Suprapubic skin (tissue), 4 donors: ENCODE results near the gene EPAS1. TPM values are rescaled to one million over a fixed set of nuclear protein-coding genes. Genes with fewer than 3 reads are reported as not detected.

Source experiments
- DNase-seq, 2 donors: peaks; one replicate each; pipeline ENCODE4 v3.0.0-alpha.2; 2019; ENCODE audit warnings: low spot score in 2 of 2
- H3K27ac ChIP-seq: fragments of 200-600 bp; sonication (generic); one replicate; pipeline ENCODE4 v1.5.1; 2019
- H3K27me3 ChIP-seq: fragments of 200-600 bp; sonication (generic); one replicate; pipeline ENCODE4 v1.5.1; 2019
- H3K36me3 ChIP-seq: fragments of 200-600 bp; sonication (generic); one replicate; pipeline ENCODE4 v1.5.1; 2019
- H3K4me1 ChIP-seq: fragments of 200-600 bp; sonication (generic); one replicate; pipeline ENCODE4 v1.5.1; 2019
- H3K4me3 ChIP-seq: fragments of 200-600 bp; sonication (generic); one replicate; pipeline ENCODE4 v1.5.1; 2019; ENCODE audit warnings: mild to moderate bottlenecking
- H3K9me3 ChIP-seq: fragments of 200-600 bp; sonication (generic); one replicate; pipeline ENCODE4 v1.5.1; 2019
- CTCF ChIP-seq, 2 donors: fragments of 200-600 bp in 1 of 2; fragments of 450-650 bp in 1 of 2; sonication (generic) in 1 of 2; IDR thresholded peaks; one replicate each; pipeline ENCODE4 v1.5.1; 2016 to 2019; ENCODE audit warnings: antibody characterized with exemption in 2 of 2, mild to moderate bottlenecking in 1 of 2, moderate library complexity in 1 of 2
- EP300 ChIP-seq: sonication (generic); formaldehyde crosslinking; IDR thresholded peaks from one replicate; pipeline ENCODE4 v1.6.1; 2017; ENCODE audit warnings: antibody characterized with exemption
- POLR2A ChIP-seq, 2 donors: fragments of 450-650 bp; IDR thresholded peaks; one replicate each; pipeline ENCODE4 v1.6.1; 2017; ENCODE audit warnings: antibody characterized with exemption in 2 of 2, mild to moderate bottlenecking in 2 of 2, moderate library complexity in 2 of 2
- POLR2AphosphoS5 ChIP-seq, 3 donors: sonication (generic); formaldehyde crosslinking; IDR thresholded peaks; one replicate each; pipeline ENCODE4 v1.6.1; 2017; ENCODE audit warnings: antibody characterized with exemption in 3 of 3
- WGBS: methylation state at CpG from one replicate; pipeline ENCODE4 v1.1.5; 2018; 5-methylcytosine and 5-hydroxymethylcytosine counted together
- total RNA-seq, 4 donors: library from RNA; depleted of rRNA; stranded (reverse); fragments of >200 nt; gene quantifications; one replicate each; pipeline ENCODE4 v1.1.0, GENCODE V29; 2016

Gene EPAS1
- total RNA-seq, result 100 to 1,000 TPM; 110 to 271 (median 142) TPM

GRCh38 chr2:46296840-46297545 lies at the start of gene EPAS1:
Gene EPAS1, plus strand, starts transcription at chr2:46297407. Its CDS starts 505 bp downstream, at chr2:46297912.
- no peaks in the 10 kb centered on the region for H3K36me3 ChIP-seq
- under 1% methylated on average over 44 of the region's 94 CpGs for WGBS
- H3K9me3 ChIP-seq, result no peaks in the 10 kb centered on the region
- DNase-seq, result peak; percentile 98
- H3K4me3 ChIP-seq, result peak within 1 kb of the TSS; percentile 81
- no peaks in the 10 kb centered on the region for H3K27me3 ChIP-seq
- peak within 1 kb of the TSS; percentile 92 for H3K27ac ChIP-seq
- no peak for TF ChIP-seq CTCF (IDR thresholded peaks at IDR 0.05)
- peak; percentile 13 to 56 (median 36) for TF ChIP-seq POLR2AphosphoS5 (IDR thresholded peaks at IDR 0.05)
- TF ChIP-seq EP300, result no peak
- peak in 1 of 2 donors; percentile 59 for TF ChIP-seq POLR2A (IDR thresholded peaks at IDR 0.05)
- H3K4me1 ChIP-seq, result peaks cover 33% of the 10 kb centered on the region

- no peak overlapping the region for H3K27ac ChIP-seq
Measured at GRCh38 chr2:46248171-46248570, 49.0 kb upstream of the EPAS1 start.

GRCh38 chr2:46249654-46250053 lies 47.6 kb upstream of the EPAS1 start:
- Histone ChIP-seq H3K9me3 (peaks cover 5% of the 10 kb centered on the region), H3K36me3 (no peaks in the 10 kb centered on the region), H3K4me1 (peaks cover 13% of the 10 kb centered on the region), H3K4me3 (no peak overlapping the region), H3K27ac (no peak overlapping the region), H3K27me3 (no peaks in the 10 kb centered on the region)
- TF ChIP-seq CTCF (IDR thresholded peaks at IDR 0.05) (no peak), EP300 (no peak), POLR2AphosphoS5 (IDR thresholded peaks at IDR 0.05) (no peak), POLR2A (IDR thresholded peaks at IDR 0.05) (no peak)
- no peak for DNase-seq

More at GRCh38 chr2:46248171-46248570, 49.0 kb upstream of the EPAS1 start:
- Histone ChIP-seq H3K4me3 (no peak overlapping the region), H3K27me3 (no peaks in the 10 kb centered on the region), H3K36me3 (no peaks in the 10 kb centered on the region), H3K4me1 (peaks cover 9% of the 10 kb centered on the region), H3K9me3 (peaks cover 5% of the 10 kb centered on the region)
- DNase-seq, result no peak
- no peak for TF ChIP-seq EP300
- no peak for TF ChIP-seq POLR2AphosphoS5 (IDR thresholded peaks at IDR 0.05)
- no peak for TF ChIP-seq POLR2A (IDR thresholded peaks at IDR 0.05)
- TF ChIP-seq CTCF (IDR thresholded peaks at IDR 0.05), result no peak

- peaks cover 13% of the 10 kb centered on the region for H3K4me1 ChIP-seq
- no peaks in the 10 kb centered on the region for H3K27me3 ChIP-seq
- TF ChIP-seq EP300 (no peak), POLR2AphosphoS5 (IDR thresholded peaks at IDR 0.05) (no peak), POLR2A (IDR thresholded peaks at IDR 0.05) (no peak), CTCF (IDR thresholded peaks at IDR 0.05) (no peak)
- DNase-seq, result peak in 1 of 2 donors; percentile 46
- H3K36me3 ChIP-seq, result no peaks in the 10 kb centered on the region
- no peaks in the 10 kb centered on the region for H3K9me3 ChIP-seq
- H3K27ac ChIP-seq, result no peak overlapping the region
- no peak overlapping the region for H3K4me3 ChIP-seq
- WGBS, result 41% methylated on average over 5 of the region's 5 CpGs
Measured at GRCh38 chr2:46252891-46253659, 44.1 kb upstream of the EPAS1 start.

- WGBS, result 69% methylated on average over 4 of the region's 4 CpGs
- Histone ChIP-seq H3K9me3 (no peaks in the 10 kb centered on the region), H3K4me3 (no peak overlapping the region), H3K4me1 (peaks cover 14% of the 10 kb centered on the region), H3K36me3 (no peaks in the 10 kb centered on the region), H3K27ac (no peak overlapping the region), H3K27me3 (no peaks in the 10 kb centered on the region)
- no peak for TF ChIP-seq CTCF (IDR thresholded peaks at IDR 0.05)
- TF ChIP-seq EP300, result no peak
- no peak for TF ChIP-seq POLR2A (IDR thresholded peaks at IDR 0.05)
- no peak for TF ChIP-seq POLR2AphosphoS5 (IDR thresholded peaks at IDR 0.05)
- DNase-seq, result peak in 1 of 2 donors; percentile 39
Measured at GRCh38 chr2:46254474-46254873, 42.7 kb upstream of the EPAS1 start.
